ENCODE data around the gene SRP9.

DNA sequence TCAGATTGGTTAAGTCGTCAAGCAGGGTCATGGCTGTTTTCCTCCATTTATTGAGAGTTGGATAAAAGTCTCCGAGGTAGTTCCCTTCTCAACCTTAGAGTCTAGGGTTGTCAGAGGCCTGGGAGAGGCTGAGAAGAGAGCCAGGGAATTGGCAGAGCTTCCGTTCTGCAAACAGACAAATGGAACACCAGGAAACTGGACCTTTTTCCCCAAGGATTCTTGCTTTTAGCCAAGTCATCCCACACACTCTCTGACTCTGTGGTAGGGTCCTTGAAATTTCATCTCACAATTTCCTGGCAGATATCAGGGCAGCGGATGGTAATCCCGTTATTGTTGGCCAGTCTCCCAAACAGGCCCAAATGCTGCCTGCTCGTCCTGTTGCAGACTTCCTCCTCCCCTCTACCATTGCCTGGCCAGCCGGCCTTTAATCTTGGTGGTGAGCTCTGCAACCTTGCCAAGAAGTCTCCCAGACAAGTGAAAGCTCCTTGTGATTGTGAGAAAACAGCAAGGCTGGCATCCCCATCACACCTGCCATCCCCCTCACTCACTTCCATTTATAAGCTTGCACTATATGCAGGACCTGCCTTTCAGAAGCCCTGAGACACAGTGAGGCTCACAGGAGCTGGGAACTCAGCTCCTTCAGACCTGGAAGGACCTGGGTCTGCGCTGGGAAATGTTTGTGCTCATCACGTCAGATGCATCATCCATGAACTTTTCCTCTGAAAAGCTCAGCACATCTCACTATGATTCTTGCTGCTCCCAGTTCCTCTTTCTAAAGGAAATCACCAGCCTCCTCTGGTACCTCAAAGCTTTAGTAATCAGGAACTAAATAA, 13.7 kb upstream of the SRP9 start:
- TF ChIP-seq, protein P1, sequence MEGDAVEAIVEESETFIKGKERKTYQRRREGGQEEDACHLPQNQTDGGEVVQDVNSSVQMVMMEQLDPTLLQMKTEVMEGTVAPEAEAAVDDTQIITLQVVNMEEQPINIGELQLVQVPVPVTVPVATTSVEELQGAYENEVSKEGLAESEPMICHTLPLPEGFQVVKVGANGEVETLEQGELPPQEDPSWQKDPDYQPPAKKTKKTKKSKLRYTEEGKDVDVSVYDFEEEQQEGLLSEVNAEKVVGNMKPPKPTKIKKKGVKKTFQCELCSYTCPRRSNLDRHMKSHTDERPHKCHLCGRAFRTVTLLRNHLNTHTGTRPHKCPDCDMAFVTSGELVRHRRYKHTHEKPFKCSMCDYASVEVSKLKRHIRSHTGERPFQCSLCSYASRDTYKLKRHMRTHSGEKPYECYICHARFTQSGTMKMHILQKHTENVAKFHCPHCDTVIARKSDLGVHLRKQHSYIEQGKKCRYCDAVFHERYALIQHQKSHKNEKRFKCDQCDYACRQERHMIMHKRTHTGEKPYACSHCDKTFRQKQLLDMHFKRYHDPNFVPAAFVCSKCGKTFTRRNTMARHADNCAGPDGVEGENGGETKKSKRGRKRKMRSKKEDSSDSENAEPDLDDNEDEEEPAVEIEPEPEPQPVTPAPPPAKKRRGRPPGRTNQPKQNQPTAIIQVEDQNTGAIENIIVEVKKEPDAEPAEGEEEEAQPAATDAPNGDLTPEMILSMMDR (IDR thresholded peaks at IDR 0.05), result no peak
- TF ChIP-seq EP300 (IDR thresholded peaks at IDR 0.05) (no peak), POLR2AphosphoS5 (IDR thresholded peaks at IDR 0.05) (no peak), POLR2A (IDR thresholded peaks at IDR 0.05) (no peak)
